OCI-LY7 (cell line): ENCODE results near the gene SPTLC2. TPM values are rescaled to one million over a fixed set of nuclear protein-coding genes. Genes with fewer than 3 reads are reported as not detected.

Source experiments
- BruUV-seq: library from RNA; stranded (reverse); fragments of 400-500 nt; replicated peaks from 2 replicates; lab custom pipeline; 2021; lab: Mats Ljungman, UMichigan
- CTCF ChIA-PET: fragments of 300-600 bp; sonication (Branson Sonifier 250); formaldehyde crosslinking; loops from one replicate; lab custom pipeline; 2022; ENCODE audit warnings: antibody characterized with exemption; ENCODE audit not compliant: unreplicated experiment; lab: Charles Lee
- POLR2A ChIA-PET: fragments of 300-600 bp; sonication (Branson Sonifier 250); formaldehyde crosslinking; loops from one replicate; lab custom pipeline; 2022; ENCODE audit warnings: antibody characterized with exemption; lab: Charles Lee
- DNase-seq: peaks from one replicate; pipeline ENCODE4 v3.0.0-alpha.2; 2015; ENCODE audit warnings: low spot score
- H2AFZ ChIP-seq: fragments of 200-600 bp; sonication (generic), shearing (Covaris generic); 2 replicates; pipeline ENCODE4 v1.6.1; 2014; ENCODE audit warnings: mild to moderate bottlenecking, antibody characterized with exemption, low read length, moderate library complexity
- H3K27ac ChIP-seq: fragments of 200-600 bp; sonication (generic); 2 replicates; pipeline ENCODE4 v1.5.1; 2014; ENCODE audit warnings: mixed run types, low read depth, mild to moderate bottlenecking, moderate library complexity, low read length, inconsistent platforms; ENCODE audit not compliant: poor library complexity, severe bottlenecking
- H3K36me3 ChIP-seq: fragments of 200-600 bp; sonication (generic); 2 replicates; pipeline ENCODE4 v1.6.1; 2014; ENCODE audit warnings: mild to moderate bottlenecking, antibody characterized with exemption, low read length, moderate library complexity, mixed read lengths; ENCODE audit not compliant: insufficient read depth
- H3K4me1 ChIP-seq: fragments of 200-600 bp; sonication (generic); 2 replicates; pipeline ENCODE4 v1.5.1; 2014; ENCODE audit warnings: mild to moderate bottlenecking, low read length; ENCODE audit not compliant: insufficient read depth, poor library complexity, severe bottlenecking
- H3K4me2 ChIP-seq: fragments of 200-600 bp; sonication (generic); 2 replicates; pipeline ENCODE4 v1.6.1; 2014; ENCODE audit warnings: mild to moderate bottlenecking, low read length
- H3K4me3 ChIP-seq: fragments of 200-600 bp; sonication (generic); 2 replicates; pipeline ENCODE4 v1.5.1; 2014; ENCODE audit warnings: mild to moderate bottlenecking, low read depth, low read length; ENCODE audit not compliant: poor library complexity, severe bottlenecking
- H3K79me2 ChIP-seq: fragments of 200-600 bp; sonication (generic); 2 replicates; pipeline ENCODE4 v1.6.1; 2016; ENCODE audit warnings: low read depth, mild to moderate bottlenecking, low read length, moderate library complexity, mixed read lengths; ENCODE audit not compliant: insufficient read depth
- H3K9me2 ChIP-seq: fragments of 200-600 bp; sonication (generic); 2 replicates; pipeline ENCODE4 v1.6.1; 2016; ENCODE audit warnings: mild to moderate bottlenecking, low read length, mixed read lengths; ENCODE audit not compliant: insufficient read depth
- H3K9me3 ChIP-seq: fragments of 200-600 bp; sonication (generic); 2 replicates; pipeline ENCODE4 v1.6.1; 2014; ENCODE audit warnings: mild to moderate bottlenecking, mixed run types, low read length, mixed read lengths
- H4K20me1 ChIP-seq: fragments of 200-600 bp; sonication (generic); 2 replicates; pipeline ENCODE4 v1.6.1; 2014; ENCODE audit warnings: mild to moderate bottlenecking, antibody characterized with exemption, low read length, moderate library complexity, mixed read lengths; ENCODE audit not compliant: insufficient read depth
- CTCF ChIP-seq: fragments of 200-600 bp; sonication (generic); conservative IDR thresholded peaks from 2 replicates; pipeline ENCODE4 v1.5.1; 2014; ENCODE audit warnings: mild to moderate bottlenecking, antibody characterized with exemption, low read length, moderate library complexity, mixed read lengths
- EZH2phosphoT487 ChIP-seq: fragments of 200-600 bp; sonication (generic); IDR thresholded peaks from 2 replicates; pipeline ENCODE4 v1.6.1; 2018; ENCODE audit warnings: low read depth, borderline replicate concordance, mild to moderate bottlenecking, mixed run types, antibody characterized with exemption, low read length, moderate library complexity, mixed read lengths
- intact Hi-C: fragments of 100-400 bp; cut with micrococcal nuclease; formaldehyde crosslinking; loops from one replicate; pipeline ENCODE4 v1.10.0; 2022; ENCODE audit not compliant: unreplicated experiment
- total RNA-seq, 2 experiments: library from RNA; depleted of rRNA in 1 of 2; stranded (reverse); fragments of >200 nt in 1 of 2; shearing (Covaris generic) in 1 of 2; gene quantifications; 2 replicates each; pipeline ENCODE4 v1.2.3, GENCODE V29; 2014 to 2022

The SPTLC2 gene
- total RNA-seq, 2 experiments from 2014 or later = 14.7 to 45.1 TPM

- no peak overlapping the region for H3K4me3 ChIP-seq
- peaks cover 39% of the 10 kb centered on the region for H3K4me1 ChIP-seq
- H2AFZ ChIP-seq = no peak overlapping the region
- H4K20me1 ChIP-seq = peaks cover 32% of the 10 kb centered on the region; the same call in 1 of the 2 replicates
- DNase-seq = no peak
- no peak for TF ChIP-seq CTCF
- TF ChIP-seq EZH2phosphoT487 = no peak
- peaks cover 13% of the 10 kb centered on the region; the same call in 1 of the 2 replicates for H3K36me3 ChIP-seq
- ChIA-PET CTCF (no interaction called here), POLR2A (interaction anchor here (0.6 to 3.6 kb wide), 12 partner anchors 9 to 214 kb away, joined by 3 to 12 read pairs (median 4); no protein-coding TSS in a partner anchor)
- peaks cover 87% of the 10 kb centered on the region for H3K79me2 ChIP-seq
- no peaks in the 10 kb centered on the region for H3K9me3 ChIP-seq
- H3K9me2 ChIP-seq = no peaks in the 10 kb centered on the region
- BruUV-seq = no TSS peak
- intact Hi-C loops = no loop called here
- H3K27ac ChIP-seq = no peak overlapping the region
- peak overlapping the region; percentile 63 for H3K4me2 ChIP-seq
Observed at GRCh38 chr14:77612011-77612620, 4.3 kb downstream of the SPTLC2 start.

DNA sequence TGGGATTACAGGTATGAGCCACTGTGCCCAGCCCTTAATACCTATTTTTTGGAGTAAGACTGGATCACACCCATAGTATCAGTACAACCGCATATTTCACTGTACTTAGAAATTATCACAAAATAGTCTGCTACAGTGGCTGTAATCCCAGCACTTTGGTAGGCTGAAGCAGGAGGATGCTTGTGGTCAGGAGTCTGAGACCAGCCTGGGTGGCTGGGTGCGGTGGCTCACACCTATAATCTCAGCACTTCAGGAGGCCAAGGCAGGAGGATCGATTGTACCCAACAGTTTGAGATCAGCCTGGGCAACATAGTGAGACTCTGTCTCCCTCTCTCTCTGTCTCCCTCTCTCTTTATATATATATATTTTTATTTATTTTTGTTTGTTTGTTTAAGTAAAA is 5.9 kb downstream of the SPTLC2 start:
- Histone ChIP-seq H3K27ac (no peak overlapping the region), H3K9me3 (no peaks in the 10 kb centered on the region), H3K36me3 (peaks cover 24% of the 10 kb centered on the region), H3K4me1 (peaks cover 44% of the 10 kb centered on the region), H2AFZ (no peak overlapping the region), H3K4me3 (no peak overlapping the region), H4K20me1 (peaks cover 26% of the 10 kb centered on the region; the same call in 1 of the 2 replicates), H3K9me2 (no peaks in the 10 kb centered on the region), H3K79me2 (peaks cover 97% of the 10 kb centered on the region), H3K4me2 (no peak overlapping the region)
- intact Hi-C loops = no loop called here
- TF ChIP-seq EZH2phosphoT487 = no peak
- TF ChIP-seq CTCF = no peak
- ChIA-PET CTCF (no interaction called here), POLR2A (interaction anchor here (0.6 to 3.6 kb wide), 3 partner anchors 11 to 114 kb away, joined by 3 to 12 read pairs (median 4); no protein-coding TSS in a partner anchor)
- BruUV-seq = no TSS peak
- no peak for DNase-seq

DNA sequence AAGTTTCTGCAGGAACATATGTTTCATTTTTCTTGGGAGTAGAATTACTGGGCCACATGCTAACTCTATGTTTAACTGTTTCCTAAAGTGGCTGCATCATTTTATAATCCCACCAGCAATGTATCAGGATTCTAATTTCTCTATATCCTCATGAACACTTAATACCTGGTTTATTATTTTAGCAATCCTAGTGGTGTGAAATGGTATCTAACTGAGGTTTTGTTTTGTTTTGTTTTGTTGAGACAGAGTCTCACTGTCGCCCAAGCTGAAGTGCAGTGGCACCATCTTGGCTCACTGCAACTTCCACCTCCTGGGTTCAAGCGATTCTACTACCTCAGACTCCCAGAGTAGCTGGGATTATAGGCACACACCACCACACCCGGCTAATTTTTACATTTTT is 6.5 kb downstream of the SPTLC2 start:
- DNase-seq = no peak
- Histone ChIP-seq H4K20me1 (peaks cover 20% of the 10 kb centered on the region; the same call in 1 of the 2 replicates), H3K27ac (no peak overlapping the region), H3K79me2 (peaks cover 97% of the 10 kb centered on the region), H3K4me1 (peaks cover 42% of the 10 kb centered on the region), H2AFZ (no peak overlapping the region), H3K36me3 (peaks cover 24% of the 10 kb centered on the region), H3K4me2 (no peak overlapping the region), H3K9me2 (no peaks in the 10 kb centered on the region), H3K4me3 (no peak overlapping the region), H3K9me3 (no peaks in the 10 kb centered on the region)
- intact Hi-C loops = no loop called here
- POLR2A ChIA-PET = no interaction called here
- CTCF ChIA-PET = no interaction called here
- BruUV-seq = no TSS peak
- TF ChIP-seq CTCF (no peak), EZH2phosphoT487 (no peak)
